Measurements from ENCODE around the gene UBAC1. TPM values are rescaled to one million over a fixed set of nuclear protein-coding genes. Genes with fewer than 3 reads are reported as not detected.

Gene UBAC1
- total RNA-seq, 2 experiments from 2014 or later = 16.4 to 19.6 TPM

DNA sequence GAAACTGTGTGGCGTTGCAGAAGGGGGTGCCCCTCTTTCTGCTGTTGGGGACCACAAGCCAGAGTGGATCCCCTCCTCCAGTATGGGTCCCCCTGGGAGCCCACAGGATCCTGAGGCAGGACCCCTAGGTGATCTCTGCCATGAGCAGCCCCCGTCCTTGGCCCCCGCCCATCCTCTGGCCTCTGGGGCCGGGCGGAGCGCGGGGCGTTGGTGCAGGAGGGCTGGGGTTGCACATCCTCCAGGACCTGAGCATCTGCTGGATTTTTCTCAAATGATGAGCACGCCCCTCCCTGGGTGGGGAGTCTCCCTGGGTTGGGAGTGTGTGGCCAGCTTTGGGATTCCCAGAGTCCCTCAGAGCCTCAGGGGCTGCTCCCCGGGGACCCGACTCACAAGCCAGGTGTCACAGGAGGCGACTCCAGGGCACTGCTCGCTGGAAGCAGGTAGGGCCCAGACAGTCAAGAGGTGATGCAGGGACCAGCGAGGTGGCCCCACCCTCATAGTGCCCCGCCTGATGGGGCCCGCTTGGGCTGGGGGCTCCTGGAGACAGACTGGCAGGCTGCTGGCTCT lies 26.7 kb upstream of the UBAC1 start:
- TF ChIP-seq, protein P1, sequence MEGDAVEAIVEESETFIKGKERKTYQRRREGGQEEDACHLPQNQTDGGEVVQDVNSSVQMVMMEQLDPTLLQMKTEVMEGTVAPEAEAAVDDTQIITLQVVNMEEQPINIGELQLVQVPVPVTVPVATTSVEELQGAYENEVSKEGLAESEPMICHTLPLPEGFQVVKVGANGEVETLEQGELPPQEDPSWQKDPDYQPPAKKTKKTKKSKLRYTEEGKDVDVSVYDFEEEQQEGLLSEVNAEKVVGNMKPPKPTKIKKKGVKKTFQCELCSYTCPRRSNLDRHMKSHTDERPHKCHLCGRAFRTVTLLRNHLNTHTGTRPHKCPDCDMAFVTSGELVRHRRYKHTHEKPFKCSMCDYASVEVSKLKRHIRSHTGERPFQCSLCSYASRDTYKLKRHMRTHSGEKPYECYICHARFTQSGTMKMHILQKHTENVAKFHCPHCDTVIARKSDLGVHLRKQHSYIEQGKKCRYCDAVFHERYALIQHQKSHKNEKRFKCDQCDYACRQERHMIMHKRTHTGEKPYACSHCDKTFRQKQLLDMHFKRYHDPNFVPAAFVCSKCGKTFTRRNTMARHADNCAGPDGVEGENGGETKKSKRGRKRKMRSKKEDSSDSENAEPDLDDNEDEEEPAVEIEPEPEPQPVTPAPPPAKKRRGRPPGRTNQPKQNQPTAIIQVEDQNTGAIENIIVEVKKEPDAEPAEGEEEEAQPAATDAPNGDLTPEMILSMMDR (IDR thresholded peaks at IDR 0.05) = no peak
- Histone ChIP-seq H3K27me3 (ENCODE audit: control insufficient read depth in 1 of 2, insufficient read depth in 2 of 2, low read length in 2 of 2) (no peaks in the 10 kb centered on the region), H3K9me3 (ENCODE audit: control insufficient read depth in 1 of 2, insufficient read depth in 1 of 2, low read length in 2 of 2) (peaks cover 0 to 5% of the 10 kb centered on the region in 2 experiments), H3K36me3 (ENCODE audit: insufficient read depth, low read length) (no peaks in the 10 kb centered on the region), H3K4me3 (ENCODE audit: low read length) (no peak overlapping the region), H3K4me1 (ENCODE audit: insufficient read depth, low read length) (peaks cover 38% of the 10 kb centered on the region), H3K27ac (ENCODE audit: low read depth in 1 of 2, low read length in 2 of 2) (no peak overlapping the region)
- Mint-ChIP-seq H3K27ac (no peak overlapping the region), H3K4me1 (ENCODE audit: low read depth) (peaks cover 23% of the 10 kb centered on the region), H3K36me3 (ENCODE audit: low read depth) (no peaks in the 10 kb centered on the region), H3K9me3 (no peaks in the 10 kb centered on the region), H3K27me3 (no peaks in the 10 kb centered on the region), H3K4me3 (no peak overlapping the region)
- ChIA-PET POLR2A (no interaction called here), CTCF (no interaction called here)
- intact Hi-C loops (cut with DNase I, micrococcal nuclease) = no loop called here
- no peak for DNase-seq
- no peak for ATAC-seq (ENCODE audit: poor library complexity)

DNA sequence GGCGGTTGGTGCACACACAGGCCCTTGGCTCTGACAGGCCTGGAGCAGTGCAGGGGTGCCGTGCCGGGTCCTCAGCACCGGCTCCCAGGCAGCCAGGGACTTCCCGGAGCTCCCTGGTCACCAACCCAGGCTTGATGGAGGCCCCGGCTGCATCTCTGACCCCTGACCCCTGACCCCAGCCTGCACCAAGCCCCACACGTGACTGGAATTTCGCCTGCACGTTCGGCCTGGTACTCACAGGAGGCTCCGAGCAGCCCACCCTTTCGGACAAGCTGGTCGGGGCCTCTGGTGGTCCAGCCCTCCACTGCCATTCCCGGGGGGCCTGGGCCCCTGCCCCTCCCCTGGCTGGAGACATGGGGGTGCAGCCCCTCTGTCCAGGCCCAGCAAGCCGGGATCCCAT lies 25.4 kb upstream of the UBAC1 start:
- no peak overlapping the region for H3K4me3 Mint-ChIP-seq
- H3K36me3 Mint-ChIP-seq (ENCODE audit: low read depth) = no peaks in the 10 kb centered on the region
- no peak overlapping the region for H3K4me3 ChIP-seq (ENCODE audit: low read length)
- POLR2A ChIA-PET = no interaction called here
- no peak for ATAC-seq (ENCODE audit: poor library complexity)
- H3K9me3 Mint-ChIP-seq = no peaks in the 10 kb centered on the region
- H3K4me1 Mint-ChIP-seq (ENCODE audit: low read depth) = peaks cover 13% of the 10 kb centered on the region
- H3K4me1 ChIP-seq (ENCODE audit: insufficient read depth, low read length) = peaks cover 25% of the 10 kb centered on the region
- no peaks in the 10 kb centered on the region for H3K27me3 Mint-ChIP-seq
- no peak overlapping the region for H3K27ac ChIP-seq (ENCODE audit: low read depth in 1 of 2, low read length in 2 of 2)
- CTCF ChIA-PET = no interaction called here
- TF ChIP-seq, protein P1 (IDR thresholded peaks at IDR 0.05) = no peak
- intact Hi-C loops (cut with DNase I, micrococcal nuclease) = no loop called here
- H3K9me3 ChIP-seq (ENCODE audit: control insufficient read depth in 1 of 2, insufficient read depth in 1 of 2, low read length in 2 of 2) = peaks cover 0 to 5% of the 10 kb centered on the region in 2 experiments
- H3K27me3 ChIP-seq (ENCODE audit: control insufficient read depth in 1 of 2, insufficient read depth in 2 of 2, low read length in 2 of 2) = no peaks in the 10 kb centered on the region
- H3K27ac Mint-ChIP-seq = no peak overlapping the region
- no peak for DNase-seq
- H3K36me3 ChIP-seq (ENCODE audit: insufficient read depth, low read length) = no peaks in the 10 kb centered on the region

DNA sequence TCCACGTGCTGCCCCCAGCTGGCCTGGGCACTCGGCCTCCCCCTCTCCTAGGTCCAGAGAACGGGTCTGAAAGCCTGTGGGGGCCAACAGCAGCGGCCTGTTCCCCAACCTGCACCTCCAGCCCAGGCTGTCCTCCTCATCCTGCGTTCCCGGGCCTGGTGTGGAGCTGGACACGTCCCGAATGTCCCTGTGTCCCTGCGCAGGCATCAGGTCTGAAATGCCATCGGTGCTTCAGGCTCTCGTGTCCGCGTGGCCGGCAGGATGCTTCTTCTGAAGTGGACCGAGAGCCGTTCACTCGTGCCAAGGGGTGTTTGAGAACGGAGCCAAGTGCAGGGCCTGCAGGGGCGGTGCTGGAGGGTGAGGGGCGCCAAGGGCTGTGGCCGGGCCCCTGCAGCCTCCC lies 24.7 kb upstream of the UBAC1 start:
- ATAC-seq (ENCODE audit: poor library complexity) = no peak
- TF ChIP-seq, protein P1 (IDR thresholded peaks at IDR 0.05) = no peak
- ChIA-PET CTCF (no interaction called here), POLR2A (no interaction called here)
- no peaks in the 10 kb centered on the region for H3K27me3 Mint-ChIP-seq
- Histone ChIP-seq H3K36me3 (ENCODE audit: insufficient read depth, low read length) (no peaks in the 10 kb centered on the region), H3K27me3 (ENCODE audit: control insufficient read depth in 1 of 2, insufficient read depth in 2 of 2, low read length in 2 of 2) (no peaks in the 10 kb centered on the region), H3K4me3 (ENCODE audit: low read length) (no peak overlapping the region), H3K4me1 (ENCODE audit: insufficient read depth, low read length) (peaks cover 18% of the 10 kb centered on the region), H3K27ac (ENCODE audit: low read depth in 1 of 2, low read length in 2 of 2) (no peak overlapping the region), H3K9me3 (ENCODE audit: control insufficient read depth in 1 of 2, insufficient read depth in 1 of 2, low read length in 2 of 2) (peaks cover 0 to 5% of the 10 kb centered on the region in 2 experiments)
- no peak overlapping the region for H3K4me3 Mint-ChIP-seq
- H3K4me1 Mint-ChIP-seq (ENCODE audit: low read depth) = peaks cover 12% of the 10 kb centered on the region
- no peak overlapping the region for H3K27ac Mint-ChIP-seq
- no peaks in the 10 kb centered on the region for H3K36me3 Mint-ChIP-seq (ENCODE audit: low read depth)
- DNase-seq = no peak
- intact Hi-C loops (cut with DNase I, micrococcal nuclease) = no loop called here
- no peaks in the 10 kb centered on the region for H3K9me3 Mint-ChIP-seq
